GM12878 (cell line): ENCODE results near the gene CPO. TPM values are rescaled to one million over a fixed set of nuclear protein-coding genes. Genes with fewer than 3 reads are reported as not detected.

ENCODE experiments used
- ATAC-seq: fragments of 200-7000 bp; cut with Tn5 transposase; 3 replicates; pipeline ENCODE4 v1.9.1; 2020; ENCODE audit warnings: mild to moderate bottlenecking, moderate library complexity
- BruUV-seq: library from RNA; stranded (reverse); fragments of 400-500 nt; replicated peaks from 2 replicates; lab custom pipeline; 2021; lab: Mats Ljungman, UMichigan
- CTCF ChIA-PET: fragments of 300-600 bp; sonication (Branson Sonifier 250); formaldehyde crosslinking; extraction: SDS; loops from one replicate; lab custom pipeline; 2021; ENCODE audit warnings: inconsistent platforms; lab: Yijun Ruan, JAX
- POLR2A ChIA-PET: fragments of 350-600 bp; formaldehyde crosslinking; extraction: SDS; loops from one replicate; lab custom pipeline; 2021; ENCODE audit warnings: inconsistent platforms; lab: Charles Lee
- RAD21 ChIA-PET: fragments of 300-600 bp; sonication (Branson Sonifier 250); formaldehyde crosslinking; loops from one replicate; lab custom pipeline; 2023; ENCODE audit warnings: antibody characterized with exemption; ENCODE audit not compliant: unreplicated experiment; lab: Charles Lee
- SMC1A ChIA-PET: fragments of 300-600 bp; sonication (Branson Sonifier 250); formaldehyde crosslinking; loops from one replicate; lab custom pipeline; 2023; ENCODE audit not compliant: unreplicated experiment, uncharacterized antibody; lab: Charles Lee
- DNase-seq: peaks from one replicate; pipeline ENCODE4 v3.0.0-alpha.2; 2011; ENCODE audit warnings: low read depth, low spot score
- FAIRE-seq: peaks from 3 replicates; lab custom pipeline; 2011; peaks lifted over from hg19 to GRCh38; lab: Jason Lieb, UNC
- H2AFZ ChIP-seq: 2 replicates; pipeline ENCODE4 v1.6.0; 2011; ENCODE audit warnings: low read depth, low read length, control low read depth; ENCODE audit not compliant: control insufficient read depth
- H3K27ac ChIP-seq: 2 replicates; pipeline ENCODE4 v1.5.1; 2011; ENCODE audit warnings: control low read depth; ENCODE audit not compliant: control insufficient read depth, insufficient read depth
- H3K27me3 ChIP-seq, 2 experiments: replicated peaks in 1 of 2; 2 replicates each; pipeline versions ENCODE4 v1.6.0 to v1.6.1; 2011; ENCODE audit warnings: low read length in 1 of 2; ENCODE audit not compliant: control insufficient read depth in 2 of 2, insufficient read depth in 2 of 2
- H3K36me3 ChIP-seq, 2 experiments: 2 replicates each; pipeline ENCODE4 v1.5.1; 2011; ENCODE audit warnings: low read length in 1 of 2; ENCODE audit not compliant: control insufficient read depth in 2 of 2, insufficient read depth in 2 of 2
- H3K4me1 ChIP-seq: 2 replicates; pipeline ENCODE4 v1.6.1; 2011; ENCODE audit warnings: mild to moderate bottlenecking, low read length, moderate library complexity, mixed read lengths; ENCODE audit not compliant: control insufficient read depth, insufficient read depth
- H3K4me2 ChIP-seq: 2 replicates; pipeline ENCODE4 v1.6.0; 2011; ENCODE audit warnings: control low read depth; ENCODE audit not compliant: control insufficient read depth, insufficient read depth
- H3K4me3 ChIP-seq: fragments of 200-600 bp; sonication (generic); 2 replicates; pipeline ENCODE4 v1.5.1; 2016
- H3K79me2 ChIP-seq: 2 replicates; pipeline ENCODE4 v1.6.0; 2011; ENCODE audit warnings: low read length; ENCODE audit not compliant: control insufficient read depth, insufficient read depth
- H3K9ac ChIP-seq: 2 replicates; pipeline ENCODE4 v1.8.0; 2011; ENCODE audit warnings: low read length, control low read depth, mixed read lengths; ENCODE audit not compliant: control insufficient read depth, insufficient read depth
- H3K9me3 ChIP-seq: replicated peaks from 3 replicates; pipeline ENCODE4 v1.5.1; 2011; ENCODE audit warnings: mild to moderate bottlenecking, low read length; ENCODE audit not compliant: control insufficient read depth, insufficient read depth
- H4K20me1 ChIP-seq: 2 replicates; pipeline ENCODE4 v1.6.0; 2011; ENCODE audit not compliant: control insufficient read depth, insufficient read depth
- CHD4 ChIP-seq: fragments of 200-600 bp; sonication (generic); IDR thresholded peaks from 2 replicates; pipeline ENCODE4 v1.6.1; 2016; ENCODE audit warnings: mild to moderate bottlenecking
- ESRRA ChIP-seq: IDR thresholded peaks from 2 replicates; pipeline ENCODE4 v1.6.1; 2012; ENCODE audit warnings: mild to moderate bottlenecking, low read length, improper control_type of control experiment
- FOXK2 ChIP-seq: fragments of 450-650 bp; IDR thresholded peaks from 2 replicates; pipeline ENCODE4 v1.6.1; 2017; ENCODE audit warnings: mild to moderate bottlenecking, moderate library complexity
- JUNB ChIP-seq: IDR thresholded peaks from 2 replicates; pipeline ENCODE4 v1.6.1; 2016; ENCODE audit warnings: antibody characterized with exemption, mild to moderate bottlenecking
- KDM1A ChIP-seq: fragments of 200-600 bp; sonication (generic); IDR thresholded peaks from 2 replicates; pipeline ENCODE4 v1.6.1; 2016; ENCODE audit warnings: borderline replicate concordance
- LARP7 ChIP-seq: fragments of 450-650 bp; IDR thresholded peaks from 2 replicates; pipeline ENCODE4 v1.6.1; 2017; ENCODE audit warnings: mild to moderate bottlenecking
- MTA3 ChIP-seq: IDR thresholded peaks from 2 replicates; pipeline ENCODE4 v1.6.1; 2012; ENCODE audit warnings: low read length, inconsistent platforms, borderline replicate concordance
- RFX5 ChIP-seq: IDR thresholded peaks from 2 replicates; pipeline ENCODE4 v1.6.1; 2011; ENCODE audit warnings: low read depth, low read length, improper control_type of control experiment
- ZNF592 ChIP-seq: fragments of 450-650 bp; IDR thresholded peaks from 2 replicates; pipeline ENCODE4 v1.6.1; 2017; ENCODE audit warnings: mild to moderate bottlenecking, moderate library complexity
- whole genome bisulfite sequencing: methylation state at CpG from one replicate; pipeline ENCODE4 v1.1.6; 2016; ENCODE audit warnings: low lambda C conversion rate; ENCODE audit not compliant: insufficient replicate concordance, insufficient coverage; ENCODE audit errors: missing lambda C conversion rate; 5-methylcytosine and 5-hydroxymethylcytosine counted together
- in situ Hi-C: fragments of 300-500 bp; cut with MboI; formaldehyde crosslinking; loops from 9 replicates; pipeline ENCODE4 v1.14.3; 2018; ENCODE audit warnings: mixed read lengths
- intact Hi-C: fragments of 100-400 bp; cut with micrococcal nuclease; formaldehyde crosslinking; loops from one replicate; pipeline ENCODE4 v1.14.2; 2022; ENCODE audit not compliant: unreplicated experiment
- polyA plus RNA-seq, 11 experiments: library from polyadenylated mRNA; depleted of rRNA in 4 of 11; unstranded in 6 of 11; stranded (reverse) in 5 of 11; fragments of >200 nt; fragmentation: Nextera tagmentation in 4 of 11; fragmentation: Illumina TruSeq in 1 of 11; extraction: Ambion mirVana in 4 of 11; extraction: Trizol in 1 of 11; gene quantifications; 1 replicate in 1 of 11; 2 replicates in 10 of 11; pipeline versions ENCODE4 v1.2.1 to v1.2.3, GENCODE V29; 2011 to 2016; ENCODE audit warnings: inconsistent platforms in 2 of 11, missing spikeins in 2 of 11, low read depth in 1 of 11
- total RNA-seq, 4 experiments: library from RNA; depleted of rRNA in 3 of 4; stranded (reverse); fragments of >200 nt in 3 of 4; fragmentation: Illumina TruSeq in 1 of 4; extraction: Trizol in 1 of 4; gene quantifications; 2 replicates each; pipeline versions ENCODE4 v1.2.1 to v1.2.3, GENCODE V29; 2013 to 2021

The CPO gene
- total and polyA plus RNA-seq, 10 of the 15 experiments (the other 5 are each of a cell fraction or from before 2014, with no cell fraction given): 0.13 to 0.14 TPM; not detected in 8

GRCh38 chr2:206974551-206974950, 35.2 kb downstream of the CPO start:
- ChIA-PET POLR2A (no interaction called here), SMC1A (interaction anchor here (0.6 to 0.7 kb wide), 2 partner anchors 51 to 255 kb away, joined by 3 read pairs; no protein-coding TSS in a partner anchor), RAD21 (no interaction called here), CTCF (no interaction called here)
- DNase-seq: no peak
- BruUV-seq: no TSS peak
- Histone ChIP-seq H4K20me1 (no peaks in the 10 kb centered on the region), H3K4me2 (no peak overlapping the region), H3K9ac (no peak overlapping the region), H3K9me3 (no peaks in the 10 kb centered on the region; the same call in 2 of the 3 replicates), H2AFZ (no peak overlapping the region), H3K79me2 (no peaks in the 10 kb centered on the region), H3K36me3 (no peaks in the 10 kb centered on the region), H3K27me3 (no peaks in the 10 kb centered on the region), H3K4me1 (no peaks in the 10 kb centered on the region), H3K4me3 (no peak overlapping the region), H3K27ac (no peak overlapping the region)
- TF ChIP-seq FOXK2 (no peak), LARP7 (no peak), KDM1A (no peak), MTA3 (no peak), ZNF592 (no peak), RFX5 (no peak), CHD4 (no peak), JUNB (no peak), ESRRA (no peak)
- 70% methylated on average over 2 of the region's 2 CpGs for WGBS
- ATAC-seq: no peak
- in situ Hi-C loops (no loop called here), intact Hi-C loops (no loop called here)
- no peak for FAIRE-seq
